Endometrium (tissue), 2 donors: Measurements from ENCODE around the gene WNT10A.
A peak's percentile ranks its signal among the peaks of the same experiment; 100 is the strongest.

Experiments
- FAIRE-seq: peaks from 2 replicates; lab custom pipeline; 2012; peaks lifted over from hg19 to GRCh38; lab: Jason Lieb, UNC
- donor health status: control.
- donor health status: control.

Gene WNT10A

DNA sequence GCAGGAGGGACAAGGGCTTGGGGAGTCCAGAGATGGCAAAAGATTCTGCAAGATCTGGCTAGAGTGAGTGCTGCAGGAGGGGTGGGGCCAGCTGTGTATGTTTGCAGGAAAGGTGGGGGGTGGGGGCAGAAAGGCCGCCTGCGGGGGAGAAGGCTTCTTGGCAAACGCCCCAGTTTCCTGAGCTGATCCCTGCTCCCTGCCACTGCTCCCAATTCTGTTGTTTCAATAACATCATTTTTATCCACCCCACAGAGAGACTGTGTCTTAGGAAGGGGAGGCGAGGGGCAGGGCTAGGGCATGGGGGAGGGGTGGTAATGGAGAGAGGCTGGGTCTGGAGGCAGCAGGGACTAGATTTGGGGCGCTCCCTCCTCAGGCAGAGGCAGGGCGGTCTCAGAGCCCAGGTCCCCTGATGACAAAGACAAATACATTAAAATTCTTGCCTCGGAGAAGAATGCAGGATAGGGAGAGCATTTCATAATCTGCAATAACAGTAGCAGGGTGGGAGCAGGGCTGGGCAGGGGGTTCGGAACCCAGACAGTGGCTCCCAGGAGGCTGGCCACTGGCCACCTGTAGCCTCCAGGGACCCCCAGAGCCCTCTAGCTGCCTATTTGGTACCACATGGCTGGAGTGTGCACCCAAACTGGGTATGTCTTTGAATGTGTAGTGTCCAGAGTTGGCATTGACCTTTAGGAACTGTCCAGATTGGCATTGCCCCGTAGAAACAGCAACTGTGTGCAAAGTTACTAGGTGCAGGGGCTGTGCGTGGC, 23.1 kb upstream of the WNT10A start:
- FAIRE-seq, result no peak

DNA sequence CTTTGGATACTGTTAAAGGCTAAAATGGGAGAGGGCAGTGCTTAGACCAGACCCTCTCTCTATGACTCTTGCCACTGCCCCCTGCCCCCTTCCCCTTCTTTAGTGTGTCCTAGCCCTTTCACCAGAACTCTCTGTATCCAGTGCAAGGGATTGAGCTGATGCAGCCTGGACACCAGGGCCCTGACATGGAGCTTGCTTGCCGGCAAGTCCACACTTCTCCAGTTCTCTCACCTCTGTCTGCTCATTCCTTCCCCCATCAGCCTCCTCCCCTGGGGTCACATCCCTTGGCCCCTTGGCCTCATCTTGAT, 22.6 kb upstream of the WNT10A start:
- no peak for FAIRE-seq

DNA sequence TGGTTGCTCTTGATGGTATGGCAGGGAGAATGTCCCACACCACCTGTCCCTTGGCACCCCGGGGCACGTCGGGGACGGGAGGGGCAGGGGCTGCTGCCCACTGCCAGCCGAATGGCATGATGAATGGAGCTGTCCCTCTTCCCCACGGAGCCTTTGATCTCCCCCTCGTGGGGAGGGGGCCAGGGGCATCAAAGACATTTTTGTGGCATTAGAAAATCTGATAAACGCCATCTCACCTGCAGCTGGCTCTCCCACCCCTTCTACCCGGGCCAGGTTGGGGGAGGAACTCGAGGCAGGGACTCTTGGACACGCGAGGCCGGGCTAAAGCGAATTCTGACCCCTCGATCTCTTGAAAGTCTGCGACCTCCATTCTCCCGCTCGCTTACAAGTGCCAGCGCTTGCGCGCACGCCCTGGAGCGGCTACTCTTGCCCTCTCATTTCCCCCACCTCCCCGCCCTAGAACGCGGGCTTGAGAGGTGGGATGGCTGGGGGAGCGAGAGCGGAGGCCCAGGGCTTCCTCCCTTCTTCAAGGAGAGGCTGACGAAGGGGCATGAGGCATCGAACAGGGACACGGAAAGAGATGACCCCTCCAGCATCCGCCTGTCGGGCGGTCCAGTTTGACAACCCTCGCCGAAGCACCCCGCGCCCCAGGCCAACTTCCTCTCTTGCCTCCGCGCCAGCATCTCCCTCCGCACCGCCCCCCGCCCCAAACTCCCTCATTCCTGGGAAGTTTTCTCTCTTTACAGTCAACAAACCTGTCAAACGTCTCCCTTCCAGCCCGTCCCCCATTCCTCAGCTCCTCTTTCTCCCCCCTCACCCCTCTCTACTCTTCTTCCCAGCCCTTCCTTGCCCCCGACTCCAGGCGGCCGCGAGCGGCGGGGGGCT, 21.7 kb upstream of the WNT10A start:
- FAIRE-seq, result no peak

- no peak for FAIRE-seq
These were observed 21.1 kb upstream of the WNT10A start, which contains the start of gene WNT6 for GRCh38 chr2:218859556-218859987. Gene WNT6, plus strand, starts transcription at chr2:218859805. Its CDS starts 233 bp downstream, at chr2:218860038.

DNA sequence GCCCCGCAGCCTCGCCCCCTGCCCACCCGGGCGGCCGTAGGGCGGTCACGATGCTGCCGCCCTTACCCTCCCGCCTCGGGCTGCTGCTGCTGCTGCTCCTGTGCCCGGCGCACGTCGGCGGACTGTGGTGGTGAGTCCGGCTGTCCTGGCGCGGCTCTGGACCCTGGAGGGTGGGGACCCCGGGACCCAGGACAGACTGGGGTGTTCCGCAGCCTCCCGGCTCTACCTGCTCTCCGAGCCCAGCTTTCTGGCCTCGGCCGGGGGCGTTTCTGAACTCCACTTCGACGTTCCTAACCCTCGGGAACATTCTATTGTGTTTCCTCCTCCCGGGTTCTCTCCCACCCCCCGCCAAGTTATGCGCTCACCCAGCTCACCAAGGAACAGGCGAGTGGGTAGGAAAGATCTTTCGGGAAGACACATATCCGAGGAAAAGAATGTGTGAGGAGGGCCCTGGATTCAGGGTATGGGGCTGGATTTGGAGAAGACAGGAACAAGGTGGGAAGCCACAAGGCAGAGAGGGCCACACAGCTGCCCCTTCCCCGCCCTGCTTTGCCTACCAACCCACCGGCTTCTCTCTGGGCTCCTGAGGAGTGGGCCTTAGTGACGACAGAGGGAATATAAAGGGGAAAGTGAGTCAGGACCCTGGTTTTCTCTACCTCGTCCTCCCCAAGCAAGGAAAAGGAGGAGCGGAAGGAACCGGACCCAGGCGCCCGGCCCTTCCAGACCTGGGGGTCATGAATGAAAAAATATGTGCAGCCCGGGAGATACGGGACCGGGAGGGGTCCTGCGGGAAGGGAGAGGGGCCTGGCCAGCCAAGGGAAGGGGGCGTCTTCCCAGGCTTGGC, 20.4 kb upstream of the WNT10A start:
- FAIRE-seq, result no peak

- peak; percentile 77 for FAIRE-seq
These were observed 19.7 kb upstream of the WNT10A start for GRCh38 chr2:218860950-218861381.

GRCh38 chr2:218861645-218862318, 18.9 kb upstream of the WNT10A start:
- no peak for FAIRE-seq

DNA sequence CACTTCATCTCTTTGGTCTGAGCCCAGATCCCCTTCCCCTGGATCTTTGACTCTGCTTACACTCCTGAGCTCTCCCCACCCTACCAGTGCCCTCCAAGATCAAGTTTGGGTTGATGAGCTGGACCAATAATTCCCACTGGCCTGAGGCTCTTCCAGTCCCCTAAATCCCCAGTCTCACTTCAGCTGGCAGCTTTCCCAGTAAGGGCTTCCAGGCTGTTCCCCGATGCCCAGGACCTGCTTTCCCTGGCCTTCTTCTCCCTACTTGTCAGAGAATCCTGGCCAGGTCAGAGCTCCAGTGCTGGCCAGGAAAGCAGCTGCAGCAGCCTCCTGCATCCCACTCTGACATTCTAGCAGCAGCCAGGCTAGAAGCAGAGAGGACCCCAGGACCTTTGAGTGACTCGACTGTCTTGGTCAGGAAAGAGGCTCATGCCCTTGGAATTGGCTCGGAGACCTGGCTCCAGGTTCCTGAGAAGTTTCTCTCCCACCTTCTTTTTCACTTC, 17.6 kb upstream of the WNT10A start:
- FAIRE-seq, result no peak

DNA sequence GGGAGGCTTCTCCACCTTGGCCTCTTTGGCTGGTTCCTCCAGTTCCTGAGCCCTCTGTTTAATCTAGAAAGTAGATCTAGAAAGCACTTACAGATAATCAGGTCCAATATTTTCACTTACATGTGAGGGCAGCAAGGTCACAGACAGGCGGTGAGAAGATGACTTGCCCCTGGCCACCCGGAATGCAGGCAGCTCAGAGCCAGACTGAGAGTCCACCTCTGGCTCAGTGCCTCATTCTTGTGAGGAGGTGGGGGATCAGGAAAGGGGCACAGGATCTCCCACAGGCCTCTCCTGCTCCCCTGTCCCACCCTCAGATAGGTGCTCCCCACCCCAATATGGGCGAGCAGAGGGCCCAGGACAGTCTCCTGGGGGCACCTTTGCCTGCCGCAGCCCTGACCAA, 15.3 kb upstream of the WNT10A start:
- FAIRE-seq, result no peak

DNA sequence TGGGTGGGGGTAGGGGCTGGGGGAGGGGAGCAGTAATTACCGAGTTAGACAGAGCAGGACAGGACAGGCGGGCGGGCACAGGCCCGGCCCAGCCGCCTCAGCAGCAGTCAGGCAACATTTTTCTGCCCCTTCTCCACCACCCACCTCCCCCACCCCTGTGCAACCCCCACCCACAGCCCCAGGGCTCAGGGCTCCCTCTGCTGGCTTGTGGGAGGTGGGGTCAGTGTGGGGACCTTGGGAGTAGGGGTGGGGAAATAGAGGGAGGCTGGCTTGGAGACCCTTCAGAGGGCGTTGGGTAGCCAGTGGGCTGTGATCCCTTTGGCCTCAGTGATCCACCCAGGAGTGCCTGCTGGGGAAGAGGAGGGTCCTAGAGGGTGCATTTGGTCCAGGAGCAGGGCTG, 14.7 kb upstream of the WNT10A start:
- no peak for FAIRE-seq

GRCh38 chr2:218867900-218868299, 12.8 kb upstream of the WNT10A start:
- FAIRE-seq, result no peak

DNA sequence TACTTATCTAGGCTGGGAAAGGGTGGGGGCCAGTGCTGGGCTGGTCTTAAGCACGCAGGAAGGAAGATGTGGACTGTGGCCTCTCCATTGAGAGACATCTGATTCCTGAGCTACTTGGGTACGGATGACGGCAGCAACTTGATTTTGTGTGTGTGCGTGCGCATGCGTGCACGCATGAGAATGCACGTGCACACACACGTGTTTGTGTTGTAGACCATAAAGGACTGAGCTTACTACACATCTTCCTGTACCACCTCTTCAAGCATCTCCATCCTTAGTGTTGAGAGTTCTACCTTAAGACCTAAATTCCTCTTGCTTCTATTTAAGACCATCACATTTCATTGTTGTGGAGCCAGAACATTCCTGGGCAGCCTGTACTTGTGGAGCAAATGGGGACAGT, 11.6 kb upstream of the WNT10A start:
- no peak for FAIRE-seq

GRCh38 chr2:218870984-218871344, 9.7 kb upstream of the WNT10A start:
- FAIRE-seq, result no peak

GRCh38 chr2:218871345-218872302, 9.0 kb upstream of the WNT10A start:
- no peak for FAIRE-seq

DNA sequence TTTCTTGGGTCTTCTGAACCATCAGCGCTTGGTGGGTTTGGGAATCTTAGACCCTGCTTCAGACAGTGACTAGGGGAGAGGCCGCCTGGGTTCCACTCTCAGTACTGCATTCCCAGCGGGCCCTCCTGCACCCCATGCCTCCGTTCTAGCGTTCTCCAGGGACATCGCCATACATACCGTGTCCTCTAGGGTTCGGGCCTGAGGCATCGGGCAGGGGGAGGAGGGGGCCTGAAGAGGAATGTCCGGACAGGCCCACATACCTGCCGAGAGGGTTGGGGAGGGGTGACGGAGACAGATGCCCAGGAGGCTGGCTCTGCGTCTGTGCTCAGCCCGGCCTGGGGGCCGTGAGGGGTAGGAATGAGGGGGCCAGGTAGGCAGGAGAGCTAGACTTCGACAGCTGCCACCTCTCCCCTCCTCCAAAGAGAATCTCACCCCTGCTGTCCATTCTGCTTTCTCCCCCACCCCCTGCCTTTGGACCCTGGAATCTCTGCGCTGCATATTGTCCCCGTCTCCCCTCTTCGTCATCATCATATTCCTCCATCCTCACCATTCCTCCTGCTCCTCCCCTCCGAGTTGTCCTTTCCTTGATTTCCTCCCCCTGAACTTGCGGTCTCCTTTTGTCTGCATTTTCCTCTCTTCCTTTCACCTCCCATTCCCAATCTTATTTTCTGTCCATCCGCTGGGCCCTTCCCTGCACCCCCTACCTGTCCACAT, 7.8 kb upstream of the WNT10A start:
- FAIRE-seq, result no peak

DNA sequence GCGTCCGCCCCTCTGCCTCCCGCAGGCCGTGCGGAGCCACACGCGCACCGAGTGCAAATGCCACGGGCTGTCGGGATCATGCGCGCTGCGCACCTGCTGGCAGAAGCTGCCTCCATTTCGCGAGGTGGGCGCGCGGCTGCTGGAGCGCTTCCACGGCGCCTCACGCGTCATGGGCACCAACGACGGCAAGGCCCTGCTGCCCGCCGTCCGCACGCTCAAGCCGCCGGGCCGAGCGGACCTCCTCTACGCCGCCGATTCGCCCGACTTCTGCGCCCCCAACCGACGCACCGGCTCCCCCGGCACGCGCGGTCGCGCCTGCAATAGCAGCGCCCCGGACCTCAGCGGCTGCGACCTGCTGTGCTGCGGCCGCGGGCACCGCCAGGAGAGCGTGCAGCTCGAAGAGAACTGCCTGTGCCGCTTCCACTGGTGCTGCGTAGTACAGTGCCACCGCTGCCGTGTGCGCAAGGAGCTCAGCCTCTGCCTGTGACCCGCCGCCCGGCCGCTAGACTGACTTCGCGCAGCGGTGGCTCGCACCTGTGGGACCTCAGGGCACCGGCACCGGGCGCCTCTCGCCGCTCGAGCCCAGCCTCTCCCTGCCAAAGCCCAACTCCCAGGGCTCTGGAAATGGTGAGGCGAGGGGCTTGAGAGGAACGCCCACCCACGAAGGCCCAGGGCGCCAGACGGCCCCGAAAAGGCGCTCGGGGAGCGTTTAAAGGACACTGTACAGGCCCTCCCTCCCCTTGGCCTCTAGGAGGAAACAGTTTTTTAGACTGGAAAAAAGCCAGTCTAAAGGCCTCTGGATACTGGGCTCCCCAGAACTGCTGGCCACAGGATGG, 7.1 kb upstream of the WNT10A start:
- no peak for FAIRE-seq

DNA sequence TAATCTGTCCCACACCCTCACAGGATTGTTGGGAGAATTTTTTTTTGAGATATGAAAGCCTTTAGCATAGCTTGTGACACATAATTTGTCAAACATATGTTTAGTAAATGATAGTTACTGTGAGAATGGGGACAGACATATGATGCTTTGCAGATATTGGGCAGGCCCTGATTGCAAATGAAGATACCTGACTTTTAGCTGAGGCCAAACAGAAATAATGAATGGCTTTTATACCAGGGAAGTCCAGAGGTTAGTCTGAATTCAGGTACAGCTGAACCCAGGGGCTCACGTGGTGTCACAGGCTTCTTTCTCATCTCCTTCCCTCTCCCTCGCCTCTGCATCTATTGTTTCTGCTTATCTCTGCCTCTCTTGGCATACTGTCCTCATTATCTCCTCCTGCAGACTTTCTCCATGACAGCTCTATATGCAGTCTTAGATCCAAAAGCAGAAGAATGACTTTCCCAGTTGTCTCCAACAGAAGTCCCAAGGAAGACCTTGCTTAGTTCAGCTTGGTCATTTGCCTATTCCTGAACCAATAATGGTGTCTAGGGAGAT, 4.9 kb upstream of the WNT10A start:
- no peak for FAIRE-seq

GRCh38 chr2:218876562-218877219, 4.0 kb upstream of the WNT10A start:
- FAIRE-seq, result peak; percentile 29
